Heart left ventricle (tissue), 16 donors: ENCODE measurements around the gene PRSS22. TPM values are rescaled to one million over a fixed set of nuclear protein-coding genes. Genes with fewer than 3 reads are reported as not detected.

Source experiments
- ATAC-seq, 4 donors: fragments of 200-7000 bp; cut with Tn5 transposase; one replicate each; pipeline ENCODE4 v1.9.1; 2020 to 2022; ENCODE audit warnings: moderate library complexity in 4 of 4, mild to moderate bottlenecking in 3 of 4, moderate number of reproducible peaks in 1 of 4
- DNase-seq, 5 donors: peaks; one replicate each; pipeline ENCODE4 v3.0.0-alpha.2; 2020
- H3K27ac ChIP-seq, 12 donors: fragments of 200-600 bp; sonication (generic) in 4 of 12; one replicate each; pipeline versions ENCODE4 v1.5.0 to v1.8.0; 2016 to 2022; ENCODE audit warnings: mild to moderate bottlenecking in 2 of 12
- H3K27me3 ChIP-seq, 9 donors: fragments of 200-600 bp; sonication (generic) in 2 of 9; one replicate each; pipeline versions ENCODE4 v1.5.1 to v1.8.0; 2016 to 2022; ENCODE audit warnings: mild to moderate bottlenecking in 3 of 9
- H3K36me3 ChIP-seq, 9 donors: fragments of 200-600 bp; sonication (generic) in 2 of 9; one replicate each; pipeline versions ENCODE4 v1.5.0 to v1.8.0; 2018 to 2022; ENCODE audit warnings: mild to moderate bottlenecking in 2 of 9
- H3K4me1 ChIP-seq, 12 donors: fragments of 200-600 bp; sonication (generic) in 4 of 12; one replicate each; pipeline versions ENCODE4 v1.5.0 to v1.8.0; 2016 to 2022; ENCODE audit warnings: mild to moderate bottlenecking in 3 of 12
- H3K4me3 ChIP-seq, 12 donors: fragments of 200-600 bp; sonication (generic) in 4 of 12; one replicate each; pipeline versions ENCODE4 v1.5.0 to v1.8.0; 2017 to 2022; ENCODE audit warnings: mild to moderate bottlenecking in 9 of 12, moderate library complexity in 4 of 12
- H3K9me3 ChIP-seq, 12 donors: fragments of 200-600 bp; sonication (generic) in 4 of 12; one replicate each; pipeline versions ENCODE4 v1.5.0 to v1.8.0; 2016 to 2022; ENCODE audit warnings: mild to moderate bottlenecking in 1 of 12
- POLR2A ChIP-seq, 2 donors: fragments of 450-650 bp; IDR thresholded peaks; one replicate each; pipeline ENCODE4 v1.6.1; 2017; ENCODE audit warnings: antibody characterized with exemption in 2 of 2, mild to moderate bottlenecking in 2 of 2, moderate library complexity in 2 of 2
- WGBS, 4 donors: extraction: QIAGEN DNeasy Blood & Tissue Kit in 2 of 4; methylation state at CpG; one replicate each; pipeline versions ENCODE4 v1.1.5 to v1.1.7; 2013 to 2018; 5-methylcytosine and 5-hydroxymethylcytosine counted together
- intact Hi-C, 10 donors: fragments of 100-400 bp; cut with DNase I; formaldehyde crosslinking; loops; one replicate each; pipeline versions ENCODE4 v1.11.1 to v1.14.2; 2022
- polyA plus RNA-seq, 2 donors: library from polyadenylated mRNA; stranded (reverse); fragments of 200-250 nt; gene quantifications; one replicate each; pipeline ENCODE4 v1.2.3, GENCODE V29; 2013
- total RNA-seq, 9 donors: library from RNA; depleted of rRNA in 2 of 9; stranded (reverse); fragments of >200 nt in 2 of 9; fragmentation: NEBNext Ultra II Directional in 3 of 9; extraction: Animal tissue kit (Norgen Biotek cat#: 25700) in 3 of 9; gene quantifications; one replicate each; pipeline versions ENCODE4 v1.1.0 to v1.2.4, GENCODE V29; 2016 to 2023
- TF ChIP-seq, protein P1 (sequence below), 12 donors: fragments of 200-600 bp; sonication (generic) in 4 of 12; IDR thresholded peaks; one replicate each; pipeline versions ENCODE4 v1.5.0 to v1.8.0; 2018 to 2022; ENCODE audit warnings: antibody characterized with exemption in 12 of 12, mild to moderate bottlenecking in 5 of 12
- donor health status: ischemic (EF 13 %, LVEDD 7.1; RV severe dilation, severe dysfunction).
- donor health status: healthy with polysubstance abuse.
- donor health status: DM: no; HTN: yes; CAD: no.
- donor health status: DM: no; HTN: no; CAD: no.
- donor health status: ischemic (EF 25% LVEDD 6.9; RV normal size, moderate dysfunction).
- donor health status: ischemic (EF 25% LVEDD 5.7; RV mildly dilated, moderate dysfunction).
- donor health status: healthy.
- donor health status: DM: yes; HTN: yes; CAD: no.
- donor health status: ischemic (EF 35%, LVEDD 5.7; RV mildly dilated, moderate dysfunction).
- donor health status: nonischemic (EF 11% LVEDD 7.7; RV severe dilation, severe dysfunction).
- donor health status: DM: yes; HTN: yes; CAD: no.
- donor health status: PGD.
- donor health status: ischemic (EF 29% LVEDD 5.4; RV normal size, mild dysfunction).
- donor health status: nonischemic (EF 23%, LVEDD 6.1; RV moderate dilation, normal function).

PRSS22 gene
- total and polyA plus RNA-seq, 11 donors, result not detected

DNA sequence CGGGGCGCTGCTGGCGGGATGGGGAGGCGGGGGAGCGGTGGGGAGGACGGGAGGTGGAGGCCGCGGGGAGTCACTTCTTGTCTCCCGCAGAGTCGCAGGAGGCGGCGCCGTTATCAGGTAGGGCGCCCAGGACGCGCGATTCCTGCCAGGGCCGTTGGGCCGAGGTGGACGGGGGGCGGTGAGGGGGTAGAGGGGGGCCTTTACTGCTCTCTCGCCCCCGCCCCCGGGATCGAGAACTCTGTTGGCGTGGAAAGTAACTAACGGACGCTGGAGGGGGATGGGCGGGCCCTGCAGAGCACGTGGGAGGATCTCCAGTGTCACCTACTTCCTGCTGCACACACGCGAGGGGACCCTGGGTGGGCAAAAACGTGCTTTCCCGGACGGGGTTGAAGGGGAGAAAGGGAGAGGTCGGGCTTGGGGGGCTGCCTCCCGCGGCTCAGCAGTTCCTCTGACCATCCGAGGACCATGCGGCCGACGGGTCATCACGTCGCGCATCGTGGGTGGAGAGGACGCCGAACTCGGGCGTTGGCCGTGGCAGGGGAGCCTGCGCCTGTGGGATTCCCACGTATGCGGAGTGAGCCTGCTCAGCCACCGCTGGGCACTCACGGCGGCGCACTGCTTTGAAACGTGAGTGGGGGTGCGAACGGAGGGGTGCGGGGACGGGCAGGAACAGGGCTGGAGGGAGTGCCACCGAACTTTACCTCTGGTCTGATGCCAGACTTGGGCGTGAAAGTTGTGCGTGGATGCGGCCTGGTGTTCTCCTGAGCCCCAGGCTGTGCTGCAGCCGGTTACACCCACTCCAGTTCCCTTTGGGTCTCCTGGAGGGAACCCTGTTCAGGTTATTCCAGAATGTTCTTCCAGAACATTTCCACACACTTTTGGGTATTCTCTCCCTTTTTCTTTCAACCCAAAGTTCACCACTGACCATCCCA is 40.4 kb downstream of the PRSS22 start:
- WGBS, 4 donors, result 64 to 77% (median 67%) methylated on average over 65 to 68 of the region's 68 CpGs
- no peak for ATAC-seq

DNA sequence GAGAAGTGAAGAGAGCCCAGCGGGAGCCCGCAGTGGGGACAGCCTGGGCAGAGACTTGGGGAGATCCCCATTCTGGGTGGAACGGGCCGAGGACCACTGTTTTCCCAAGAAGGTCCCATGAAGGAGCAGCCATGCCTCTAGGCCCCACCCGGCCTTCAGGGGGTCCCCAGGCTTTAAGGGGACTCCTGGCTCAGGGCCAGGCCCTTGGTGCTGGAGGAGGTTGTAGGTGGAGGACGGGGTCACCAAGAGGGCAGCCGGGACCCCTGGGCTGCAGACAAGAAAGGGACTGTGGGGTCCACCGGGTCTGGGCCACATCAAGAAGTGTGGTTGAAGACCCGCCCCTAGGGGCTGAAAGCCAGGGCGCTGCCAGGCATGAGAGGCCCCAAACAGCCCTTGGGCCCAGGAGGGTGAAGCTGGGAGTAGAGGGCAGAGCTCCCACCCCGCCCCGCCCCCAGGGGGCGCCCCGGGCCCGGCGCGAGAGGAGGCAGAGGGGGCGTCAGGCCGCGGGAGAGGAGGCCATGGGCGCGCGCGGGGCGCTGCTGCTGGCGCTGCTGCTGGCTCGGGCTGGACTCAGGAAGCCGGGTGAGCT is 41.1 kb downstream of the PRSS22 start, which contains the start of gene PRSS21:
TSS of gene PRSS21 (plus strand) at position 487 of the 589 bp plus-strand sequence. CDS start at position 519, 32 bp downstream.
- ATAC-seq (no peak), DNase-seq (no peak)
- Histone ChIP-seq H3K9me3 (no peaks in the 10 kb centered on the region), H3K36me3 (no peaks in the 10 kb centered on the region), H3K27me3 (peaks cover 0 to 59% (median 9%) of the 10 kb centered on the region in 9 donors), H3K4me3 (peak within 1 kb of the TSS in 1 of 12 donors; percentile 13), H3K4me1 (peaks cover 0 to 4% (median 0%) of the 10 kb centered on the region in 12 donors), H3K27ac (no peak within 1 kb of the TSS)
- TF ChIP-seq POLR2A (IDR thresholded peaks at IDR 0.05), result no peak
- TF ChIP-seq, protein P1, sequence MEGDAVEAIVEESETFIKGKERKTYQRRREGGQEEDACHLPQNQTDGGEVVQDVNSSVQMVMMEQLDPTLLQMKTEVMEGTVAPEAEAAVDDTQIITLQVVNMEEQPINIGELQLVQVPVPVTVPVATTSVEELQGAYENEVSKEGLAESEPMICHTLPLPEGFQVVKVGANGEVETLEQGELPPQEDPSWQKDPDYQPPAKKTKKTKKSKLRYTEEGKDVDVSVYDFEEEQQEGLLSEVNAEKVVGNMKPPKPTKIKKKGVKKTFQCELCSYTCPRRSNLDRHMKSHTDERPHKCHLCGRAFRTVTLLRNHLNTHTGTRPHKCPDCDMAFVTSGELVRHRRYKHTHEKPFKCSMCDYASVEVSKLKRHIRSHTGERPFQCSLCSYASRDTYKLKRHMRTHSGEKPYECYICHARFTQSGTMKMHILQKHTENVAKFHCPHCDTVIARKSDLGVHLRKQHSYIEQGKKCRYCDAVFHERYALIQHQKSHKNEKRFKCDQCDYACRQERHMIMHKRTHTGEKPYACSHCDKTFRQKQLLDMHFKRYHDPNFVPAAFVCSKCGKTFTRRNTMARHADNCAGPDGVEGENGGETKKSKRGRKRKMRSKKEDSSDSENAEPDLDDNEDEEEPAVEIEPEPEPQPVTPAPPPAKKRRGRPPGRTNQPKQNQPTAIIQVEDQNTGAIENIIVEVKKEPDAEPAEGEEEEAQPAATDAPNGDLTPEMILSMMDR (IDR thresholded peaks at IDR 0.05), result peak in 2 of 12 donors; percentile 9 to 13
- WGBS, 4 donors, result 58 to 74% (median 68%) methylated on average over 24 to 28 of the region's 28 CpGs
- intact Hi-C loops, result no loop called here

More for the DNA sequence above, 40.4 kb downstream of the PRSS22 start:
- no peak for DNase-seq
- intact Hi-C loops, result no loop called here
- Histone ChIP-seq H3K9me3 (no peaks in the 10 kb centered on the region), H3K4me3 (peak overlapping the region in 1 of 12 donors; percentile 13), H3K4me1 (no peaks in the 10 kb centered on the region), H3K27ac (no peak overlapping the region), H3K27me3 (peaks cover 0 to 53% (median 9%) of the 10 kb centered on the region in 9 donors), H3K36me3 (no peaks in the 10 kb centered on the region)
- no peak for TF ChIP-seq POLR2A (IDR thresholded peaks at IDR 0.05)
- TF ChIP-seq, protein P1 (IDR thresholded peaks at IDR 0.05), result no peak

DNA sequence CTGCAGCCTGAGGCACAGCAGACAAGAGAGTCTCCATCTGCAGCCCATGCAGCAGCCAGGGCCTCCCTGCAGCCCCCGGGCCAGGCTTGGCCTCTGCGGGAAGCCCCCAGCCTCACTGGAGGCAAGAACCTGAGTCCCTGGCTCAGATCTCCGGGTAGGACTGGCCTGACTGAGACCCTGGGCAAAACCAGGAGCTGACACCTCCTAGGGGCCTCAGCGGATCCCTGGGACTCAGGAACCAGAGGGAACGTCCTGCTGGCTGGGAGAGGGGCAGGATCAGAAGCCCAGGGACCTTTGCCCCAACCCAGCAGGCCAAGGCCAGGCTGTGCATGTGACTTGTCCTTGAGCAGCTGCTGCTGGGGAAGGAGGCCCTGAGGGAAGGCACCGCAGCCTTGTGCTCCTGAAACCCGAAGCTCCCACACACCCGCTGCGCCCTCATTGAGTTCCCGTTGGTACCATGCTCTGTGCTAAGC is 42.6 kb downstream of the PRSS22 start:
- WGBS, 4 donors, result 70 to 84% (median 73%) methylated on average over 6 to 10 of the region's 10 CpGs
- H3K27ac ChIP-seq, result no peak overlapping the region
- no peak for DNase-seq

More for the DNA sequence above, 42.6 kb downstream of the PRSS22 start:
- peaks cover 0 to 9% (median 0%) of the 10 kb centered on the region in 12 donors for H3K4me1 ChIP-seq
- intact Hi-C loops, result no loop called here
- ATAC-seq, result no peak
- H3K4me3 ChIP-seq, result no peak overlapping the region
- TF ChIP-seq, protein P1 (IDR thresholded peaks at IDR 0.05), result no peak
- no peak for TF ChIP-seq POLR2A (IDR thresholded peaks at IDR 0.05)
- H3K27me3 ChIP-seq, result peaks cover 0 to 69% (median 11%) of the 10 kb centered on the region in 9 donors
- H3K36me3 ChIP-seq, result no peaks in the 10 kb centered on the region
- no peaks in the 10 kb centered on the region for H3K9me3 ChIP-seq
